Inflammatory macrophage treated with lipopolysaccharide for 4 hours (primary cell): ENCODE data around the gene ARHGAP23.
A peak's percentile ranks its signal among the peaks of the same experiment; 100 is the strongest.

Experiments
- DNase-seq: peaks from one replicate; pipeline ENCODE4 v3.0.0-alpha.2; 2020

The ARHGAP23 gene, protein sequence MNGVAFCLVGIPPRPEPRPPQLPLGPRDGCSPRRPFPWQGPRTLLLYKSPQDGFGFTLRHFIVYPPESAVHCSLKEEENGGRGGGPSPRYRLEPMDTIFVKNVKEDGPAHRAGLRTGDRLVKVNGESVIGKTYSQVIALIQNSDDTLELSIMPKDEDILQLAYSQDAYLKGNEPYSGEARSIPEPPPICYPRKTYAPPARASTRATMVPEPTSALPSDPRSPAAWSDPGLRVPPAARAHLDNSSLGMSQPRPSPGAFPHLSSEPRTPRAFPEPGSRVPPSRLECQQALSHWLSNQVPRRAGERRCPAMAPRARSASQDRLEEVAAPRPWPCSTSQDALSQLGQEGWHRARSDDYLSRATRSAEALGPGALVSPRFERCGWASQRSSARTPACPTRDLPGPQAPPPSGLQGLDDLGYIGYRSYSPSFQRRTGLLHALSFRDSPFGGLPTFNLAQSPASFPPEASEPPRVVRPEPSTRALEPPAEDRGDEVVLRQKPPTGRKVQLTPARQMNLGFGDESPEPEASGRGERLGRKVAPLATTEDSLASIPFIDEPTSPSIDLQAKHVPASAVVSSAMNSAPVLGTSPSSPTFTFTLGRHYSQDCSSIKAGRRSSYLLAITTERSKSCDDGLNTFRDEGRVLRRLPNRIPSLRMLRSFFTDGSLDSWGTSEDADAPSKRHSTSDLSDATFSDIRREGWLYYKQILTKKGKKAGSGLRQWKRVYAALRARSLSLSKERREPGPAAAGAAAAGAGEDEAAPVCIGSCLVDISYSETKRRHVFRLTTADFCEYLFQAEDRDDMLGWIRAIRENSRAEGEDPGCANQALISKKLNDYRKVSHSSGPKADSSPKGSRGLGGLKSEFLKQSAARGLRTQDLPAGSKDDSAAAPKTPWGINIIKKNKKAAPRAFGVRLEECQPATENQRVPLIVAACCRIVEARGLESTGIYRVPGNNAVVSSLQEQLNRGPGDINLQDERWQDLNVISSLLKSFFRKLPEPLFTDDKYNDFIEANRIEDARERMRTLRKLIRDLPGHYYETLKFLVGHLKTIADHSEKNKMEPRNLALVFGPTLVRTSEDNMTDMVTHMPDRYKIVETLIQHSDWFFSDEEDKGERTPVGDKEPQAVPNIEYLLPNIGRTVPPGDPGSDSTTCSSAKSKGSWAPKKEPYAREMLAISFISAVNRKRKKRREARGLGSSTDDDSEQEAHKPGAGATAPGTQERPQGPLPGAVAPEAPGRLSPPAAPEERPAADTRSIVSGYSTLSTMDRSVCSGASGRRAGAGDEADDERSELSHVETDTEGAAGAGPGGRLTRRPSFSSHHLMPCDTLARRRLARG (N-terminal part only)

DNA sequence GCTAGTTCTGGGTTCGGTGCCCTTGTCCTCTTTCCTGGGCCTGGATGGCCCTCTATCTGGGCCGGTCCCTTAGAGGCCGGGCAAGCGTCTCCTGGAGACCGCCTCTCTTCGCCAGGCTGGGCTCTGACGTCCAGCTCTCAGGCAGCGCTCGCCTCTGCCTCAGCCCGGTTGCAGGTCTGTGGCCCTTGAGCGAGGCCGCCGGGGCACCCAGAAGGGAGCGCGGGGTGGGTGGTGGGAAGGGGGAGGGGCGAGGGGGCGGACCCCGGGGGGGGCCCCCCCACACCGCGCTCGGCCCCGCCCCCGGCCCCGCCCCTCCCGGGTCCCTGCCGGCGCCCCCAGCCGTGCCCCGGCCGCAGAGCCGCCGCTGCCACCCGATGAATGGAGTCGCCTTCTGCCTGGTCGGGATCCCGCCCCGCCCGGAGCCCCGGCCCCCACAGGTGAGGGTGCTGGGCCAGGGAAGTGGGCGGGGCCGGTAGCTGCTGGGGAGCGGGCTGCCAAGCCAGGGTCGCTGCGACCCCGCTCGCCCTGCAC, at the start of gene ARHGAP23:
Gene ARHGAP23 (plus strand): TSS at position 353 of the 531 bp plus-strand sequence. CDS start 22 bp downstream, at position 375.
- peak; percentile 16 for DNase-seq

GRCh38 chr17:38379448-38379847, 48.8 kb upstream of the ARHGAP23 start:
- no peak for DNase-seq

DNA sequence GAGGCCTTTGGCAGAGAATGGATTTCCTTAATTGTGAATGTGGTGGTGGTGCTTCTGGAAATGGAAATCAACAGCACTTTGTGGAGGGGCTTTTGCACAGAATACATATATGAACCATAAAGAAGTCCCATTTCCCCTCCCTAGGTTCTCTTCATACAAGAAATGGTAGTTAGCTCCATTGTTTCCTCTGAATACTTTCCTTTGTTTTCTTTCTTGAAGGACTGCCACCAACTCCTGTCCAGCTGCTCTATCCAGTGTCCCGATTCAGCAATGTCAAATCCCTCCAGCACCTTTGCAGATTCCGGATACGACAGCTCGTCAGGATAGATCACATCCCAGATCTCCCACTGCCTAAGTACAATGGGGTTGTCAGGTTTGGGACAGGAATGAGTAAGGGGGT, 33.2 kb upstream of the ARHGAP23 start:
- DNase-seq: no peak

- DNase-seq: no peak
Observed at GRCh38 chr17:38397227-38397626, 31.0 kb upstream of the ARHGAP23 start.

DNA sequence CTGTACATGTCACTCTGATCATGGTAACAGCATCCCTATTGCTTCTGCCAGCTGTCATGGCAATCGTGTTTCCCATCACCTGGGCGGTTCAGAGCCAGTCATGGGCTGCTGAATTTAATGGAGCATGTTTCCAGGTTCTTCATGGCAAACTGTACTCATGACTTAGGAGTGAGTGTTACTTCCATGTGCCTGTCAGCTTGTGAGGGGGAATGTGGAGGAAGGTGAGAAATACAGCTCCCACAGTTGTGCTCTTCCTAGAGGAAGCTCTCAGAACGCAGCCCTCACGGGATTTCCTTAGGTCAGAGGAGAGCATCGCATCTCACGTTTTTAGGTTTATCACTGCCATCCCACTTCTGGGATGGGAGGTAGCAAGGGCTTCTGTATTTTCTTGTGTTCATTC, 28.0 kb upstream of the ARHGAP23 start:
- DNase-seq: no peak

DNA sequence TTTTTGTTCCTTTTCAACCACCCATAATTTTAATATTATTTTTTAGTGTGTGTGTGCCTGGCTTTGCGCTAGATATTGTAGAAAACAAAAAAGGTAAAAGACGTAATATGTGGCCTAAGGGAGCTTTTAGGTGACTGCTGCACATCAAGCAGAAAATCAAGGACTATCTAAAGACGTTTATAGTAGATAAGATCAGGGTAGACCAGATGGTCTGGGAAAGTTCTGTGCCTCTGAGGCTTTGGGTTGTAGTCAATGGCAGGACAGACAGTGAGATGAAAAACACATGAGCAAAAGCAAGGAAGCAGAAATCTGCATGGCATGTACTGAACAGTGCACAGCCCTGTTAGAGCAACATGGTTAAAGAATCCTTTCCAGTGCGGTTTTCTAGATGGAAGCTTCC, 26.8 kb upstream of the ARHGAP23 start:
- no peak for DNase-seq

DNA sequence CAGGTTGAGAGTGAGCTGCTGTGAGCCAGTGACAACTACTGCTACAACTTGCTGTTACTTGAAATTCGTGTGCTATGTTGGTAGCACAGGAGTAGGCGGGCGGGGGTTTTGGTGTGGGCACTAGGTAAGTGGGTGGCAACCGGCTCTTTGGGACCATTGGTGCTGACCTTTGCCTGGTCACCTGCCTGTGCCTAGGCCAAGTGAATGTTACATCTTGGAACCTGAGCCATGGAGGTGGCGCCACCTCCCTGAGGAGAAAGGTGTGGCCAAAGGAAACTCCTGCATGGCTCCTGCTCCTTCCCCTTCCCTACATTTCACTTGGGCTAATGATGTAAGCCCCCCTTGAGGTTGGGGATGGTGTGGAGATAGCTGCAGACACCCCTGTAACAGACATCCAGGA, 25.4 kb upstream of the ARHGAP23 start:
- no peak for DNase-seq

GRCh38 chr17:38403491-38403890, 24.8 kb upstream of the ARHGAP23 start:
- no peak for DNase-seq

GRCh38 chr17:38404174-38404943, 23.9 kb upstream of the ARHGAP23 start:
- DNase-seq: no peak

- DNase-seq: no peak
Observed at GRCh38 chr17:38405654-38406053, 22.6 kb upstream of the ARHGAP23 start.

DNA sequence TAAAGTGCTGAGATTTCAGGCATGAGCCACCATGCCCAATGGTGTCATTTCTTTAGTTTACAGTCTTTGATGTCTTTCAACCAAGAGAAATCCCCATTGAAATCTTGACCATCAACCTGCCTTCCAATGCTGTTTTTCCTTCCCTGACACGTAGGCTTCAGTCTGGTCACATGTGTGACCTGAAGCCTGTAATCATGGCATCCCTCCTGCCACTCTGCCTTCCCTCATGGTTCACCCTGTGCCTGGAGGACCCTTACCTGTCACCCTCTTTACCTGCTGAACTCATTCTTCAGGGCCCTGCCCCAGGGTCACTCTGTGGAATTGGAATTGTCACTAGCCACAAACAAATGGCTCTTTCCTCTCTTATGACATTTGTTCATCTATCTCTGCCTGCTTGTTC, 18.1 kb upstream of the ARHGAP23 start:
- DNase-seq: no peak

DNA sequence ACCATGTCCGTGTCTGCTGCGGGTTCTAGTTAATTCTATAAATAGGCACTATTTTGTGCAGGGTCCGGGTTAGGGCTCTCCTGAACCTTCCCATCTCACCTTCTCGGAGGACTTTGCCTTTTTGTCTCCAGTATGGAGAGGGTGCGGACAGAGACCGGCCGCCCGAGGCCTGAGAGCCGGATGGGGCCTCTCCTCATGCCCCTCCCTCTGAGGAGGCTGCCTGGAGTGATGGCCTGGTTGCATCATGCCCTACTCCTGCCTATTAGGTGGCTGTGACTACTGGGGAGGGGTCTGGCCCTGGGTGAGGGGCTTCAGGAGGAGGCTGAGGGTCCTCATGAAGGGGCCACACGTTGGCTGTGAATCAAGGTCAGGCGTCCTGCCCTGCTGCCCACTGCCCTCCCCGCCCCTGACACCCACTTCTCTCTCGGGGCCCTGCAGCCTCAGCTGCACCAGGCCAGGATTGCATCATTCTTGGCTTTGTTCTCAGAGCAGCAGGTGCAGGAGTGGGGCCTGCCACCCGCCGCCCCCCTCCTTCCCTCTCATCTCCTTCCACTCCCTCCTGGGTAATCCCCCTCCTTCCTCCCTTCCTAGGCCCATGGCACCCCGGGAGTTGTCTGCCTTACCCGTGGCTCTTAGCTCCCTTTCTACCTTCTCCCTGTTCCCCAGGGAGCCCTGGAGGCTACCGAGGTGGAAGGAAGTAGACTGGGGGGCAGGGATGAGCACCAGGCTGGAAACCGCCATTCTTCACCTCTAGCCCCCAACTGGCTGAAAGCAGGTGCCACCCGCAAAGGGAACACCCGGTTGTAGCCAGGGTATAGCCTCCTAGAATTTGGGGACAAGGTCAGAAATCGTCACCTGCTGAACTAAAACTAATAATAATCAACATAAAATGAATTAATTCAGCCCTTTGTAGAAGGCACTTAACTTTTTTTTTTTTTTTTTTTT, 12.7 kb upstream of the ARHGAP23 start:
- DNase-seq: no peak

- DNase-seq: no peak
Observed at GRCh38 chr17:38416840-38417209, 11.4 kb upstream of the ARHGAP23 start.

GRCh38 chr17:38417210-38417951, 10.9 kb upstream of the ARHGAP23 start:
- no peak for DNase-seq

- DNase-seq: no peak
Observed at GRCh38 chr17:38418062-38418692, 10.1 kb upstream of the ARHGAP23 start.

DNA sequence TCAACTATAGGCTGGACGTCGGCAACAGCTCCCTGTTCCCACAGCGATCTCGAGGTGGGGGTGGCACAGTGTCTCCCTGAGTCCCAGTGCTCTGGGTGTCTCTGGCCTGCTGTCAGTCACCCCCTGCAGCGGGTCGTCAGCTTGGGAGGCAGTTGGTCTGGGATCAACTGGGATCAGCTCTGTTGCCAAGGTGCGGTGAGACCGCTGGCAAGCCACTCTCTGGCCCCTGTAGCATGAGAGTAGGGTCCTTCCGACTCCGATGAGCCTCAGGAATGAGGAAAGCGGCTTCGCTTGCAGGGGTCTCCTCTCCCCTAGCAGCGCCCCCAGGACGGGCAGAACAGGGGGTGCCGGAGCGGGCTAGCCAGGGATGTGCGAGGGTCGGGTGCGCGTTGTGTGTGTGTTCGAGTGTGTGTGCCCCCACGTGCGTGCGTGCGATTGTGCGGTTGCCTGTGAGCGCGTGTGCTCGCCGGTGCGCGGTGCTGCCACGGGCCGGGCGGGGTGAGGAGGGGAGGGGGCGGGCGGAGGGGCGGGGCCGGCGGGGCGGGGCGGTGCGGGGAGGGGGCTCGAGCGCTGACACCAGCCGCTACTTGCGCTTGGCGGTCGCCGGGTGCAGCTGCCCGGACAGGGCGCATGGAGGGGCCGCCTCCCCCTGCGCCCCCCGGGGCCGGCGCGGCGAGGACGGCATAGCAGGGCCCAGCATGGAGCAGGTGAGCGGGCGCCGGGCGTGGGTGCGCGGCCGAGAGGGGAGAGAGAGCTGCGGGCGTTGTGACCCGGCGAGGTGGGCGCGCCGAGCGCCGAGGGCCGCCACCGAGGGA, 9.4 kb upstream of the ARHGAP23 start:
- DNase-seq: no peak

- no peak for DNase-seq
Observed at GRCh38 chr17:38419508-38419981, 8.7 kb upstream of the ARHGAP23 start.

DNA sequence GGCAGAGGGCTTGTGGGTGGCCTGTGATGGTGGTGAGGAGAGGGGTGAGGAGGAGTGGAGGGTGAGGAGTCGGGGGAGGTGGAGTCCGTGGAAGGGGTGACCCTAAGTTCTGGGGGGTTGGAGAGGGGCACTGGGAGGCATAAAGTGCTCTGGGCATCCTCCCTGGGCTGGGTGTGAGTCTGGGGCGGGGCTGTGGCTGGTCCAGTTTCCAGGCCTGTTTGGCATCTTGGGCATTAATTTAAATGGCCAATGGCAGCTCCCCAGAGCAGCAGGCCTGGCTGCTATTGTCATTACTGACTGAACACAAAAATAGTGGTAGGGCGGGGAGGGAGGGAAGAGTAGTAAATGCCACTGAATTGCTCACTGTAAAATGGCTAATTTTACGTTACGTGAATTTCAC, 7.7 kb upstream of the ARHGAP23 start:
- no peak for DNase-seq
